Gastrocnemius medialis (tissue), 4 donors: ENCODE data around the gene GLB1L. TPM values are rescaled to one million over a fixed set of nuclear protein-coding genes. Genes with fewer than 3 reads are reported as not detected.

Experiments used
- ATAC-seq, 2 donors: fragments of 150-250 bp; one replicate each; pipeline ENCODE4 v1.9.1; 2016
- DNase-seq, 2 donors: peaks; one replicate each; pipeline ENCODE4 v3.0.0-alpha.2; 2019
- H3K27ac ChIP-seq, 4 donors: fragments of 200-600 bp; sonication (generic); 1 replicate in 1 of 4; 2 replicates in 3 of 4; pipeline ENCODE4 v1.5.1; 2016 to 2018; ENCODE audit warnings: mild to moderate bottlenecking in 2 of 4, moderate library complexity in 1 of 4
- H3K27me3 ChIP-seq, 3 donors: fragments of 200-600 bp; sonication (generic) in 2 of 3; 1 replicate in 1 of 3; 2 replicates in 2 of 3; pipeline versions ENCODE4 v1.5.1 to v1.6.0; 2016 to 2019; ENCODE audit warnings: mild to moderate bottlenecking in 1 of 3, moderate library complexity in 1 of 3
- H3K36me3 ChIP-seq, 2 donors: fragments of 200-600 bp; sonication (generic) in 1 of 2; one replicate each; pipeline ENCODE4 v1.5.1; 2017 to 2018
- H3K4me1 ChIP-seq, 2 donors: fragments of 200-600 bp; sonication (generic) in 1 of 2; one replicate each; pipeline ENCODE4 v1.5.1; 2016 to 2017; ENCODE audit warnings: mild to moderate bottlenecking in 2 of 2
- H3K4me3 ChIP-seq, 4 donors: fragments of 200-600 bp; sonication (generic) in 3 of 4; 1 replicate in 1 of 4; 2 replicates in 3 of 4; pipeline ENCODE4 v1.5.1; 2016 to 2019; ENCODE audit warnings: mild to moderate bottlenecking in 2 of 4
- H3K9me3 ChIP-seq, 3 donors: fragments of 200-600 bp; sonication (generic) in 2 of 3; 1 replicate in 1 of 3; 2 replicates in 2 of 3; pipeline ENCODE4 v1.5.1; 2016 to 2019
- POLR2A ChIP-seq, 2 donors: fragments of 450-650 bp; IDR thresholded peaks; one replicate each; pipeline ENCODE4 v1.6.1; 2017; ENCODE audit warnings: antibody characterized with exemption in 2 of 2, mild to moderate bottlenecking in 2 of 2, moderate library complexity in 2 of 2
- in situ Hi-C, 4 donors: fragments of 200-750 bp; cut with MboI; loops; one replicate each; pipeline versions ENCODE4 v1.15.0 to v1.8.0; 2017; ENCODE audit warnings: low sequenced_read_pairs in 4 of 4
- intact Hi-C: fragments of 100-400 bp; cut with DNase I; formaldehyde crosslinking; loops from one replicate; pipeline ENCODE4 v1.15.1; 2023; ENCODE audit warnings: low total_unique reads
- total RNA-seq, 4 donors: library from RNA; depleted of rRNA; stranded (reverse); fragments of >200 nt; gene quantifications; one replicate each; pipeline versions ENCODE4 v1.1.0 to v1.2.3, GENCODE V29; 2016
- TF ChIP-seq, protein P1 (sequence below), 5 experiments: fragments of 450-650 bp in 3 of 5; fragments of 200-600 bp in 2 of 5; sonication (generic) in 2 of 5; IDR thresholded peaks in 4 of 5; conservative IDR thresholded peaks in 1 of 5; 1 replicate in 4 of 5; 2 replicates in 1 of 5; pipeline ENCODE4 v1.5.1; 2016 to 2019; ENCODE audit warnings: antibody characterized with exemption in 5 of 5, mild to moderate bottlenecking in 3 of 5, moderate library complexity in 3 of 5

Gene GLB1L
- total RNA-seq, 4 donors from 2014 or later, result 1.0 to 3.6 (median 1.3) TPM

DNA sequence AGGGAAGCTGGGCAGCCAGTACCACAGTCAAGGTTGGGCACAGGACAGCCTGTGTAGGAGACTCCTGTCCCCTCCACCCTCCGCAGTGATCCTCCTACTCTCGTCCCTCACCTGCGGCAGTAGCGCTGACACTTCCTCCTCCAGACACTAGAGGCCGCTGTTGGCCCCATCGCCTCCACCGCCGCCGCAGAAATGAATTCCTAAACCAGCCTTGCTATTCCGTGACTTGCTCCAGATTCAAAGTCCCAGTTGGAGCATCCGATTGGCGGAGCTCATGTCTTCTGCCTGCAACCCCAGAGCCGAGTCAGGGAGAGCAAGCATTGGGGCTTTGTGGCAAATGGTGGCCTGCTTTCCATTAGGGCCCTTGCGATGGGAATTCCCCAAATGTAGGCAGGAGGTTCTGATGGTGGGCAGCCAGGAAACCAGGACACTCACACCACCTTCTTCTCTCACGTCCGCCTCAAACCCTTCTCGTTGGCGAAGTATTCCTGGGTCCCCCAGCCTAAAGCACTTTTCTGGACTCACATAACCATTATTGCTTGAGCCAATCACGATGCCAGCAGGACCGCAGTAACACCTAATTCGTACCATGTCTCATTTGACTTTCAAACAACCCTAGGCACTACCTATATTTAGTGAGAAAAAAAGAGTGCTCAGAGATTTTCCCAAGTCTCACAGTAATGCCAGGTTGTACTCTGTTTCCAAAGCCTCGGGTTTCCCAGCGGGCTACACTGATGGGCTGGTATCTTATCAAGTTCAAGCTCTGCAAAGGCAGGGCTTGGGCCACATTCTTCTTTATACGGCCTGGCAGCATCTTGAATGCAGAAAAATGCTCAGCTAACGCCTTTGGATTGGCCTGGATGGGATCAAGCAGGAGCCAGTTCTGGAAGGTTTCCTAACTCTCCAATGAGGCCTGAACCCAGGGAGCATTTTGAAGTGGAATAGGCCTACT is 32.7 kb upstream of the GLB1L start:
- DNase-seq (peak; percentile 65 to 79), ATAC-seq (peak; percentile 35 to 50)
- TF ChIP-seq, protein P1, sequence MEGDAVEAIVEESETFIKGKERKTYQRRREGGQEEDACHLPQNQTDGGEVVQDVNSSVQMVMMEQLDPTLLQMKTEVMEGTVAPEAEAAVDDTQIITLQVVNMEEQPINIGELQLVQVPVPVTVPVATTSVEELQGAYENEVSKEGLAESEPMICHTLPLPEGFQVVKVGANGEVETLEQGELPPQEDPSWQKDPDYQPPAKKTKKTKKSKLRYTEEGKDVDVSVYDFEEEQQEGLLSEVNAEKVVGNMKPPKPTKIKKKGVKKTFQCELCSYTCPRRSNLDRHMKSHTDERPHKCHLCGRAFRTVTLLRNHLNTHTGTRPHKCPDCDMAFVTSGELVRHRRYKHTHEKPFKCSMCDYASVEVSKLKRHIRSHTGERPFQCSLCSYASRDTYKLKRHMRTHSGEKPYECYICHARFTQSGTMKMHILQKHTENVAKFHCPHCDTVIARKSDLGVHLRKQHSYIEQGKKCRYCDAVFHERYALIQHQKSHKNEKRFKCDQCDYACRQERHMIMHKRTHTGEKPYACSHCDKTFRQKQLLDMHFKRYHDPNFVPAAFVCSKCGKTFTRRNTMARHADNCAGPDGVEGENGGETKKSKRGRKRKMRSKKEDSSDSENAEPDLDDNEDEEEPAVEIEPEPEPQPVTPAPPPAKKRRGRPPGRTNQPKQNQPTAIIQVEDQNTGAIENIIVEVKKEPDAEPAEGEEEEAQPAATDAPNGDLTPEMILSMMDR (IDR thresholded peaks at IDR 0.05 in 4 of 5, conservative IDR thresholded peaks at IDR 0.05 in 1 of 5), result peak; percentile 92 to 99 (median 98)
- TF ChIP-seq POLR2A (IDR thresholded peaks at IDR 0.05), result no peak
- intact Hi-C loops, result loop anchor here (1.0 to 10.0 kb wide), 4 partner anchors 16 to 993 kb away; partner anchors contain the start of gene DNPEP
- H3K4me1 ChIP-seq, result peaks cover 32 to 35% of the 10 kb centered on the region in 2 donors
- no peaks in the 10 kb centered on the region for H3K9me3 ChIP-seq
- H3K27ac ChIP-seq, result peak overlapping the region; percentile 92 to 98 (median 96)
- H3K36me3 ChIP-seq, result peaks cover 0 to 23% of the 10 kb centered on the region in 2 donors
- no peaks in the 10 kb centered on the region for H3K27me3 ChIP-seq
- in situ Hi-C loops, result loop anchor here in 2 of 4 donors (10.0 to 25.0 kb wide), 3 partner anchors 116 to 259 kb away; partner anchors contain the start of genes CHPF (in 1 of the 2), NHEJ1 (in 1 of the 2), SLC23A3 (in 1 of the 2) and TMEM198 (in 1 of the 2)
- peak overlapping the region; percentile 20 to 87 (median 24) for H3K4me3 ChIP-seq

GRCh38 chr2:219274361-219274921 is 29.2 kb upstream of the GLB1L start:
- no peaks in the 10 kb centered on the region for H3K36me3 ChIP-seq
- no peaks in the 10 kb centered on the region for H3K9me3 ChIP-seq
- DNase-seq (peak; percentile 42 to 68), ATAC-seq (peak; percentile 54 to 57)
- no peaks in the 10 kb centered on the region for H3K27me3 ChIP-seq
- H3K27ac ChIP-seq, result peak overlapping the region; percentile 71 to 93 (median 82)
- no peak overlapping the region for H3K4me3 ChIP-seq
- intact Hi-C loops (loop anchor here (1.0 to 10.0 kb wide), 2 partner anchors 21 to 990 kb away; partner anchors contain the start of genes TUBA4A and TUBA4B), in situ Hi-C loops (loop anchor here in 1 of 4 donors (10.0 kb wide), 1 partner anchor 120 kb away; no protein-coding TSS in a partner anchor)
- TF ChIP-seq, protein P1 (IDR thresholded peaks at IDR 0.05 in 4 of 5, conservative IDR thresholded peaks at IDR 0.05 in 1 of 5), result no peak
- no peak for TF ChIP-seq POLR2A (IDR thresholded peaks at IDR 0.05)
- H3K4me1 ChIP-seq, result peaks cover 25 to 27% of the 10 kb centered on the region in 2 donors

DNA sequence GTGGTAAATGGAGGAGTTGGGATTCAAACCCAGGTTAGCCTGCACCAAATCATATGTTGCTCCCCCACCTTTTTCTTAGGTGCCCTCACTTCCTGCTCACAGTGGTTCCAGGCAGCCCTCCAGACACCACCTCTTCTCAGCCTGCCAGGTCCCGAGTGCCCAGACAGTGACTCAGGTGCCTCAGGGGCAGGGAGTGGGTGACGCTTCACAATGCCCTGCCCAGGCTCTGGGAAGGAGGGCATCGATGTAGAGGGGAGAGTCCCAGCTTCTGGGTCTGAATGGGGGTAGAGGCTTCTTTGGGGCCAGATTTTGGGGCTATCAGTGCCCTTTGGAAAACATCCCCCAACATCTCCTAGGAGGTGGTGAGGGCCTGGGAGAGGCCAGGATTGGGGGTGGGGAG is 28.7 kb upstream of the GLB1L start:
- H3K4me3 ChIP-seq, result no peak overlapping the region
- DNase-seq (peak in 1 of 2 donors; percentile 52), ATAC-seq (no peak)
- no peaks in the 10 kb centered on the region for H3K9me3 ChIP-seq
- H3K36me3 ChIP-seq, result no peaks in the 10 kb centered on the region
- H3K4me1 ChIP-seq, result peaks cover 25 to 27% of the 10 kb centered on the region in 2 donors
- in situ Hi-C loops (loop anchor here in 1 of 4 donors (10.0 kb wide), 1 partner anchor 119 kb away; no protein-coding TSS in a partner anchor), intact Hi-C loops (loop anchor here (1.0 to 10.0 kb wide), 2 partner anchors 21 to 989 kb away; partner anchors contain the start of genes TUBA4A and TUBA4B)
- H3K27ac ChIP-seq, result peak overlapping the region; percentile 71 to 93 (median 82)
- peak in 1 of 2 donors; percentile 54 for TF ChIP-seq POLR2A (IDR thresholded peaks at IDR 0.05)
- TF ChIP-seq, protein P1 (IDR thresholded peaks at IDR 0.05 in 4 of 5, conservative IDR thresholded peaks at IDR 0.05 in 1 of 5), result no peak
- no peaks in the 10 kb centered on the region for H3K27me3 ChIP-seq

GRCh38 chr2:219272995-219273394 is 27.8 kb upstream of the GLB1L start:
- intact Hi-C loops (loop anchor here (10.0 kb wide), 1 partner anchor 988 kb away; no protein-coding TSS in a partner anchor), in situ Hi-C loops (loop anchor here in 1 of 4 donors (10.0 kb wide), 1 partner anchor 118 kb away; no protein-coding TSS in a partner anchor)
- H3K27me3 ChIP-seq, result no peaks in the 10 kb centered on the region
- no peaks in the 10 kb centered on the region for H3K9me3 ChIP-seq
- peak overlapping the region in 1 of 4 donors; percentile 93 for H3K27ac ChIP-seq
- no peak overlapping the region for H3K4me3 ChIP-seq
- DNase-seq (no peak), ATAC-seq (no peak)
- peaks cover 17 to 18% of the 10 kb centered on the region in 2 donors for H3K4me1 ChIP-seq
- TF ChIP-seq, protein P1 (IDR thresholded peaks at IDR 0.05 in 4 of 5, conservative IDR thresholded peaks at IDR 0.05 in 1 of 5), result no peak
- no peaks in the 10 kb centered on the region for H3K36me3 ChIP-seq
